HG03103 (cell line): ENCODE measurements around the gene S1PR2.
"Not testable (repeated sequence)": the region's sequence is repeated elsewhere in the genome, so short reads cannot be mapped to it uniquely, and the experiment has no call there.

Experiments
- ATAC-seq: cut with Tn5 transposase; IDR thresholded peaks from one replicate; pipeline ENCODE4 v1.9.1; 2021; ENCODE audit warnings: low read depth; ENCODE audit not compliant: unreplicated experiment

The S1PR2 gene

DNA sequence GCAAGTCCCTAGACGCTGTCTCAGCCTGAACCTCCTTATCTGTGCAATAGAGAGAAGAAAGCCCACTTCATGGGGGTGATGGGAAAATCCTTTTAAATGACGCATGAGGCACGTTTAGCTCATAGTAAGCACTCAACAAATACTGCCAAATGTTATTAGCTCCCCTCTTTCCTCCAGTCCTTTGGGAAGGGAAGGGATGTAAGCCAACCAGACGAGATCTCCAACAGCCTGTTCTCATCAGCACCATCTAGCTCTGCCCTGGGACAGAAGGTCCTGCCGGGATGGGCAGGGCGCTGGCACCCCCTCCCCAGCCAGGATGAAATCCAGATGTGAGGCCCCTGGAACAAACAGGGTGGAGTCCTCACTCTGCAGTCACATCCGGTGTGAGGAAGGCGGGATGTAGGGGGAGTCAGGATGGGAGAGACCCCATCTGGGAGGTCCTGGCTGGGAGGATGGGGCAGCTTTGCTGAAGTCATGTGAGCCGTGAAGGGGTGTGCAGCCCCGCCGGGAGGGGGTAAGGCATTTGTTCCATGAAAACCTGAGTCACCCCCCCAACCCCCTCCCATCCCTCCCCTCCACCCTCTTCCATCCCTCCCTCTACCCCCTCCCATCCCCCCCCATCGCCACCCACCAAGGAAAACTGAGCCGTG lies 4.6 kb downstream of the S1PR2 start:
- no peak for ATAC-seq

DNA sequence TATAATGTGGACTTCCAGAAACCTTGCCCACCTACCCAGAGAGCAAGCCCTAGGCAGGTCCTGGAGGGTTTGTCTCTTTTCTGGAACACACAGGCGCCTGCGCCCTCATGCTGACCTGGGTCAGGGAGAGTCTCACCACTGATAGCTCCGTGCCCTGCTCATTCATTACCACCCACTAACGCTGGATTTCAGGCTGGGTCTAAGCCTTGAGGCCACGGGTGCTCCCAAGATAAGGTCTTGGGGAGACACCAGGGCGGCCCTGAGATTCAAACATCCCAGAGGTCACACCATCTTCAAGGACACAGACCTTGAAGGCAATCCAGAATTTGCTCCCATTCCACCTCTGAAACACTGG lies 5.1 kb downstream of the S1PR2 start:
- no peak for ATAC-seq

DNA sequence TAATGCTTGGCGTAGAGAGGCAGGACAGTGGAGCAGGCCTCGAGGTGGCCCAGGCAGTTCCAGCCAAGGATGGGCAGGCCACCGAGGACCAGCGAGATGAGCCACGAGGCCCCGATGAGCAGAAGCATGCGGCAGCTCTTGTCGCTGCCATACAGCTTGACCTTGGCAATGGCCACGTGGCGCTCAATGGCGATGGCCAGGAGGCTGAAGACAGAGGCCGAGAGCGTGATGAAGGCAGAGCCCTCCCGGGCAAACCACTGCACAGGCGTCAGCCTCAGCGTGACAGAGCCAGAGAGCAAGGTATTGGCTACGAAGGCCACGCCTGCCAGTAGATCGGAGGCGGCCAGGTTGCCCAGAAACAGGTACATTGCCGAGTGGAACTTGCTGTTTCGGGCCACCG lies 6.8 kb downstream of the S1PR2 start:
- no peak for ATAC-seq

DNA sequence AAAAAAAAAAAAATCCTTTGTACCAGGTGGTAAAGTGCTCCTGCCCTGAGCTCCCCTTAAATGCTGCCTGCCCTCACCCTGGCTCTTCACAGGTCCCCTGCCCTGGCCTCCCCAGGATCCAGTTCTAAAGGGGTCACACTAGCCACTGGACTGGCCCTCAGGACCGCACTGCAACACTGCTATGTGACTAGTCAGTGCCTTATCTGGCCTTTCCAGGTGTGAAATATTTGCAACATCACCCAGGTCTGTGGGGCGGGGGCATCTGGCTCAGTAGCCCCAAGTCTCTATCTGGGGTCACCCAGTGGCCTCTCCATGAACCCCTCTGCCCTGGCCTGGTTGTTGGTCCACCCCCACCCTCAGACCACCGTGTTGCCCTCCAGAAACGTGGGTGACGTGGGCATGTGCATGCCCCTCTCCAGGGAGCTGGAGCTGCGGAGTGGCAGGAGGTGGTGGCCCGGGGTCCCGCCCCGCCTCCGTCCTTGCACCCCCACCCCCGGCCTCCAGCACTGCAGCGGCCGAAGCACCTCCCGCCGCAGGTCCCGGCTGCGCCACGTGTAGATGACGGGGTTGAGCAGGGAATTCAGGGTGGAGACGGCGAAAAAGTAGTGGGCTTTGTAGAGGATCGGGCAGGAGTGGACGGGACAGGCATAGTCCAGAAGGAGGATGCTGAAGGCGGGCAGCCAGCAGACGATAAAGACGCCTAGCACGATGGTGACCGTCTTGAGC lies 7.5 kb downstream of the S1PR2 start:
- ATAC-seq, result no peak

DNA sequence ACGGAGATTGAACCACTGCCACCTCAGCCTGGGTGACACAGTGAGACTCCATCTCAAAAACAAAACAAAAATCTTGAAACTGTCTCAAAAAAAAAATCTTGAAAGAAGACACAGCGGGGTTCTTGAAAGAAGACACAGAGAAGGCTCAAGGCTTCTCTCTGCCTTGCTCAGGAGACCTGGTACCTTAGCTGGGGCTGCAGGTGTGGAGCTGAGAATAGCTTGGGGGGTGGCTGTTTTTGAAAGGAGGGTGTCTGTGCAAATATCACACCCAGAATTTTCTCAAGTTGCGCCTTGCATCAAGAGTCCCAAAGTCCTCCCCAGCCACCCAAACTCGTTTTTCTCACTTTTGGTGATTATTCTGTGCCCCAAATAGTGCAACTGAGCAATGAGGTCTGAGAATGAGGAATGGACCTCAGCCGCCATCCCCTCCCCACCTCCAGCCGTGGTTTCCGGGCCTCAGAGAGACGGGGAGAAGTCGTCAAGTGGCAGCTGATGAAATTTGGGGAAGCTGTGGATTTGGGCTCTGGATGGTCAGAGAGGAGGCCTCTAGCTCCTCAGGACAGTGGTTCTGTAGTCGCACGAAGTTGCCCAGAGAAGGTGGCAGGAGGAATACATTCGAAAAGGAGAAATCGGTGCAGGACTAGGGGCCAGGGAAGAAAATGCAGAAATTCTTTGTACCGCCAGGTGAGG lies 8.8 kb downstream of the S1PR2 start:
- ATAC-seq, result no peak

DNA sequence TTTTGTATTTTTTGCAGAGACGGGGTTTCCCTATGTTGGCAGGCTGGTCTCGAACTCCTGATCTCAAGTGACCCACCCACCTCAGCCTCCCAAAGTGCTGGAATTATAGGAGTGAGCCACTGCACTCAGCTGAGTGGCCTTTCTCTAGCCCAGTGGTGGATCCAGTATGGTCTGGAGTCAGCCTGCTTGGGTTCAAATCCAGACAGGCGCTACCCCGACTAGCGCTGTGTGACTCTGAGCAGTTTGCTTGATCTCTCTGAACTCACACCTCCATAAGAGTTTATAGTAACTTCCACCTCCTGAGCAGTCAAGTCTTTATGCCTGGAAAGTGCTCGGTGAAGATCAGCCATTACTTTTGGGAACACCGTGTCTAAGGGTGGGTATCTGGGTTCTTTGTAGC lies 10.4 kb downstream of the S1PR2 start:
- no peak for ATAC-seq

DNA sequence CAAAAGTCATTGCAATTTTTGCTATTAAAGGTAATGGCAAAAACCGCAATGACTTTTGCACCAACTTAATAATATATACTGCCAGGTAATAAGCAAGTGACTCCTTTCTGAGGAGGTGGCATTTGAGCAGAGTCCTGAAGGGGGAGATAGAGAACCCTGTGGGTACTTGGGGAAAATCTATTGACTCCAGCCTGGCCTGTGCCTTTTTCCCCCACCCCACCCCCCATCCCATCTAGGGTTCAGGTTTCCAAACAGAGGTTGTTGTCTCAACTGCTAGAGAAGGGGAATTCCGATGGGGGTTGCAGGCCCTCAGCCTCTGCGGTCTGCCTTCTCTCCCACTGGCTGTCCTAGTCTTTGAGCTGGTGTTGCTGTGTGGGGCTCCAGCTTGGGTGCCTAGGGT lies 11.5 kb downstream of the S1PR2 start:
- no peak for ATAC-seq

DNA sequence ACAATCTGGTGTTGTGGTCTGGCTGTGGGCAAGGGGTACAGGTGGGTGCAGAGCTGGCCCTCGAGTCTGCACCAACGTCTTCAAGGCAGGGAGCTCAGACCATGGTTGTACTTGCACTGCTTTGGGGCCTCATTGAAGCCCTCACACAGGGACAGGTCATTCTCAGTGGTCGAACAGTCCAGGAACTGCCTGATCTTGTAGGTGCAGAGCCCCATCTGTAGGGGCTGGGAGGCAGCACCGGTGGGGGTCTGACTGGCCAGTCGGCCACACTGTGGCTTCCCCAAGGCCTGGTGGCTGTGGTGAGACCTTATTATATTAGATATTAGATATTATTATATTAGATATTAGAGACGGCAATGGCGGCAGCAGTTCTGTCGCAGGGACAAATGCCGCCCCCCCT lies 14.0 kb downstream of the S1PR2 start:
- ATAC-seq, result no peak

DNA sequence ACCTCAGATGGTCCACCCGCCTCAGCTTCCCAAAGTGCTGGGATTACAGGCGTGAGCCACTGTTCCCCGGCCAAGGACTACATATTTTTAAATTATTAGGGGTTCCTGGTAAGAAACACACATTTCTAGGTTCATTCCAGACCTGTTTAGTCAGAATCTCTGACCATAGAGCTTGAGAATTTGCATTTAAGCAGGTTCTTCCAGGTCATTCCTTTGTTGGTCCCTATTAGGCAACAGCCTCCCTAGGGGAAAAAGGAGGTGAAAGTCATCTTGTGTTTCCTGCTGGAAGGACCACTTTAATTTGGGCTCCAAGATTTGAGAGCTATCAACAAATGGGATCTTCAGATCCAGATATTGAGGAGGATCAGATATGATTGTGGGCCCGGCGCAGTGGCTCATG lies 16.3 kb downstream of the S1PR2 start:
- ATAC-seq, result no peak

DNA sequence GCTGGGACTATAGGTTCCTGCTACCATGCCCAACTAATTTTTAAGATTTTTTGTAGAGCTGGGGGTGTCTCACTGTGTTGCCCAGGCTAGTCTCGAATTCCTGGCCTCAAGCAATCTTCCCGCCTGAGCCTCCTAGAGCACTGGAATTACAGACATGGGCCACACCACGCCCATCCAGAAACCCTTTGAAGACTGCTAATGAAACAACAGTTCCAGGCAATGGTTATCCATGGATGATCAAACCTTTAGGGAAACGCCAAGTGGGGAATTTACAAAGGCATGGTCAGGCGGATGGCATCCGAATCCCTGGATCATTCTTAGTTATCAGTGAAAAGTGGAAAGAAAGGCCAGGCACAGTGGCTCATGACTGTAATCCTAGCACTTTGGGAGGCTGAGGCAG lies 19.4 kb downstream of the S1PR2 start:
- ATAC-seq, result no peak

DNA sequence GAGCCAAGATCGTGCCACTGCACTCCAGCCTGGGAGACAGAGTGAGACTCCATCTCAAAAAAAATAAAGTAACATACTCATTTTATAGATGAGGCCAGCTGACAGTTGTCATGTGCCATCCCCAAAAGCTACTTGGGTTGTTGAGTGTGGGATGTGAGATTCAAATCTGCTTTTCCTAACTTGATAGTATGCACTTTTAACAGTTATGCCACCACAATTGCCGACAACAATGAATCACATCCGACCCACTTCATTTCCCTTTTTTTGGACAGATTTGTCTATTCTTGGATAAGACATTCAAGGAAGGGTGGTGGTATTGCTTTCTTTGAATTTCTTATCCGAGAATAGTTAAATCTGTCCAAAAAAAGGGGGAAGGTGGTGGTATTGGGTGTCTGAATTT lies 20.1 kb downstream of the S1PR2 start:
- ATAC-seq, result no peak

DNA sequence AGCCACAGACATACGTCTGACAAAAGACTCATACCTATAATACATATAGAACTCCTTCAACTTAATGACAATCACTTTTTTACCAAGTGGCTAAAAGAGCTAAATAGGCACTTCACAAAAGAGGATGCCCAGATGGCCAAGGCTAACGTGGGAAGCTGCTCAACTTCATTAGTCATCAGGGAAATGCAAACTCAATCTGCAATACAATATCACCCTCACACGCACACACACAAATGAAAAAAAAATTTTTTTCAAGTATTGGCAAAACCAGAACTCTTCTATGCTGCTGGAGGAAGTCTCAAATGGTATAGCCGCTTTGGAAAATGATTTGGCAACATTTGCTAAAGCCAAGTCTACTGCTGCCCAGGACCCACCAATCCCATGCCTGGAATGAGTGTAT lies 21.8 kb downstream of the S1PR2 start:
- no peak for ATAC-seq

DNA sequence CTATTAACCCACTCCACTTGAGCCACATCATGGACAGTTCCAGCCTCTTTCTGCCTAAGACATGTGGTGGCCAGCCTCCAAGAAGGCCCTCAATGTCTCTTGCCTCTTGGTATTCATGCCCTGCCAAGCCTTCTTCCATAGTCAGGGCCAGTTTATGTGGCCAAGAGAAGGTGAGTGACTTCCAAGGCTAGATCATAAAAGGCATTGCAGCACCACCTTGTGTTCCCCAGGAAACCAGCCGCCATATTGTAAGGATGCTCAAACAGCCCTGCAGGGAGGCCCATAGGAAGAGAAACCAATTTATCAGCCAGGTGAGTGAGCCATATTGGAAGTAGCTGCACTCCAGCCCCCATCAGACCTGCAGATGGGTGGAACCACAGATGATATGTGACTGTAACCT lies 24.1 kb downstream of the S1PR2 start:
- no peak for ATAC-seq

DNA sequence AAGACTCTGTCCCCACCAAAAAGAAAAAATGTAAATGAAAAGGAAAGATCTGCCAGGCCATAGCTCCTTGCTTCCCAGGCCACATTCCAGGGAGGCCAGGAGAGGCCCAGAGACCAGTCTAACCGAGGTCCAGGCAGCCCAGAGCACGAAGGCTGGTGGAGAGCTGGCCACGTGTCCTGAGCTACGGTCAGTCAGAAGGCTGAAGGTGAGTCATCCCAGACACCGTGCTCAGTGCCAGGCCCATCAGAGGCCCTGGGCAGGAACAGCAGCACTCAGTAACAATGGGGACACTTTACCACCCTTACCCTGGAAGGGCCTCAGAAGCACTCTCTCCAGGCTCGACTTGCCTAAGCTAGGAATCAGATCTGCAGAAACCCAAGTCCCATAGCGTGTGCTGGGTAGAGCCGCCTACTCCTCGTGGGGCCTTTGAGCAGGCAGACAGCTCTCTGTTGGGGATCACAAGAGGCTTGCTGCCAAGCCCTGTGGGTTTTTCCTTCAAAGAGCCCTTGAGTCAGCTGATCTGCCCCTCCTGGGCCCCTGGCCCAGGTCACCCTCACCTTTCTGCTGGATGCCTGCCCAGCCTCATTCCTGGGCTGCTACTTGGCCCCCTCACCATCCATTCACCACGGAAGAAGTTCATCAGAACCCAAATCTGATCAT lies 24.8 kb downstream of the S1PR2 start:
- no peak for ATAC-seq

DNA sequence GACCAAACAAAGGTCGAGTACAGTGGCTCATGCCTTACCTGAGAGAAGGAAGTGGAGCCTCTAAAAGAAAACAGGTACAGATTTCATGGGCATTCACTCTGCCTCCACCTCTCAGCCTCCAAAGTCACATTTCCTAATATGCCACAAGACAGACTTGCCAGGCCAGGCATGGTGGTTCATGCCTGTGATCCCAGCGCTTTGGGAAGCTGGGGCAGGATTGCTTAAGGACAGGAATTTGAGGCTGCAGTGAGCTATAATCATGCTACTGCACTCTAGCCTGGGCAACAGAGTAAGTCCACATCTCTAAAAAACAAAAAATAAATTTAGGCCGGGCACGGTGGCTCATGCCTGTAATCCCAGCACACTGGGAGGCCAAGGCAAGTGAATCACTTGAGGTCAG lies 25.5 kb downstream of the S1PR2 start:
- ATAC-seq, result no peak

DNA sequence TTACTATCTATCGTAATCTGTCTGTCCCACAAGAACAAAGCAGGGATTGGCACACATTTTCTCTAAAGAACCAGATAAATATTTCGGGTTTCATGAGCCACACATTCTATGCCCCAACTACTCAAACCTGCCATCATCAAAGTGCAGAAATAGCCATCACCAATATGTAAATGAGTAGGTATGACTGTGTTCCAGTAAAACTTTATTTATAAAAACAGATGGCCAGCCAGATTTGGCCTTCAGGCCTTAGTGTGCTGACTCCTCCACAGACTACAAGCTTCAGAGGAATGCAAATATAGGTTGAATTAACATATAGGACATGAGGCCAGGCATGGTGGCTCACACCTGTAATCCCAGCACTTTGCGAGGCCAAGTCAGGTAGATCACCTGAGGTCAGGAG lies 27.4 kb downstream of the S1PR2 start:
- ATAC-seq, result no peak

DNA sequence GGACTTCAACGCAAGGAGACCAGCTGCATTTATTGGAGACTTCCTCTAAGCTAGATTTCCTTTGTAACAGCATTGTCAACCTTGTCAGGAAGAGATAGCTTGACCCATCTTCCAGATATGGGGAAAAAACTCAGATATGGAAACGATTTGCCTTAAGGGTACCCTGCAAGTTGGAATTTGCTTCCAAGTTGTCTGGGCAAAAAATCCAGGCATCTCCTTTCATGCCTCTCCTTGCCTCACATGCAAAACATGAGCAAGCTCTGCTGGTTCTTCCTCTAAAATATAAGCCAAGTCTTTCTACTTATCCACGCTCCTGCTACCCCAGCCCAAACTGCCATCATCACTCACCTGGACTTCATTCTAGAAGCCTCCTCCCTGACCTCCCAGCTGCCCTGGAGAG lies 30.0 kb downstream of the S1PR2 start:
- no peak for ATAC-seq

DNA sequence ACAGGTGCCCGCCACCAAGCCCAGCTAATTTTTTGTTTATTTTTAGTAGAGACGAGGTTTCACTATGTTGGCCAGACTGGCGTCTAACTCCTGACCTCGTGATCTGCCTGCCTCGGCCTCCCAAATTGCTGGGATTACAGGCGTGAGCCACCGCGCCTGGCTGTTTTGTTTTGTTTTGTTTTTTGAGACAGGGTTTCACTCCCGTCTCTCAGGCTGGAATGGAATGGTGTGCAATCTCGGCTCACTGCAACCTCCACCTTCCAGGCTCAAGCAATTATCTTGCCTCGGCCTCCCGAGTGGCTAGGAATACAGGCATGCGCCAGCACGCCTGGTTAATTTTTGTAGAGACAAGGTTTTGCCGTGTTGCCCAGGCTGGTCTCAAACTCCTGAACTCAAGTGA lies 31.0 kb downstream of the S1PR2 start:
- ATAC-seq, result not testable (repeated sequence)

DNA sequence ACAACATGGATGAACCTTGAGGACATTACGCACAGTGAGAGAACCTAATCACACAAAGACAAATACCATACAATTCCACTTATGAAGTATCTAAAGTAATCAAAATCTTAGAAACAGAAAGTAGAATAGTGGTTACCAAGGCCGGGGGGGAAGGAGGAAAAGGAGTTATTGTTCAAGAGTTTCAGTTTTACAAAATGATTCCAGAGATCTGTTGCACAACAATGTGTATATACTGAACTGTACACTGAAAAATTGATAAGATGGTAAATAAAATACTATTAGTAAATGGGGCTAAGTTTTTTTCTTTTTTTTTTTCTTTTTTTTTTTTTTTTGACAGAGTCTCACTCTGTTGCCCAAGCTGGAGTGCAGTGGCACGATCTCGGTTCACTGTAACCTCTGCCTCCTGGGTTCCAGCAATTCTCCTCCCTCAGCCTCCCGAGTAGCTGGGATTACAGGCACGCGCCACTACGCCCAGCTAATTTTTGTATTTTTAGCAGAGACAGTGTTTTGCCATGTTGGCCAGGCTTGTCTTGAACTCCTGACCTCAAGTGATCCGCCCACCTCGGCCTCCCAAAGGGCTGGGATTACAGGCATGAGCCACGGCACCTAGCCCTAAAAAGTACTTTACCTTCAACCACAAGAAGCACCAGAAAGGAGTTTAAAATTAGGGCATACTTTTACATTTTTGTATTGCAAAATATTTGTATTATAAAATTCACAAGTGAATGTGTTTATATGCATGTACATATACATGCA lies 32.1 kb downstream of the S1PR2 start:
- ATAC-seq, result not testable (repeated sequence)

DNA sequence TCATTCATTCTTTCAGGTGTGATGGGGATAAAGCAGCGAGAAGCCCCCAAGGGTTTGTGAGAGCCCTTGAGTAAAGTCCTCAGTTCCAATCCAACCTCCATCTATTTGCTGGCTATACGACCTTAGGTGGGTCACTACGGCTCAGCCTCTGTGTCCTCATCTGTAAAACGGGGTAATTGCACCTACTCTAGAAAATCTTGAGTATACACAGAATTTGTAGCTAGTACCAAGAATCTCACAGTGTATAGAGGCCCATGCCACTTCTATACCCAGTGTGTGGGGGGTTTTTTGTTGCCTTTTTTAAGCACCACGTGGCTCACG lies 36.0 kb downstream of the S1PR2 start:
- peak; percentile 3 for ATAC-seq
